ENCODE results near the gene SLC22A23.

The SLC22A23 gene

DNA sequence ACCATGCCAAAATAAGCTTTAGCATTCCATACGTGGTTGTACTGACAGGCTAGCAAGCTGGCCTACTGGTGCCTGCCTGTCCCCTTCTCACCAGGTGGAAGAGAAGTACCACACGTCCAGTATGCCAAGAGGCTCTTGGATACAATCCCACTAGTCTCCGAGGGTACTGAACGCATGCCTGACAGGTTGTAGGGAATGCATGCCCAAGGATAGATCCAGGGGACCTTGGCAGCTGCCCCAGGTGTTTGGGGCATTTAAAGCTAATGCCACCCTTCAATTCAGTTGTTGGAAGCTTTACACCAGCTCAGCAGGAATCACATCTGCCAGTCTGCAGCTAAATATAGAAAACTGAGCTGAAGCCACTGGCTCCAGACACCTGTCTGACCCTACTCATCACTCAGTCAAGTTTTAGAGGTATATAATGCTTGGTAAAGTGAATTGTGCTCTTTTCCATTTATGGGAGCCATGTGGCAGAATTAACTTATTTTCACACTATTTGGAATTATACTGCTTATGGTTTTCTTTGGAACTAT is 234.3 kb downstream of the SLC22A23 start:
- no peak for DNase-seq (ENCODE audit: low read depth)

DNA sequence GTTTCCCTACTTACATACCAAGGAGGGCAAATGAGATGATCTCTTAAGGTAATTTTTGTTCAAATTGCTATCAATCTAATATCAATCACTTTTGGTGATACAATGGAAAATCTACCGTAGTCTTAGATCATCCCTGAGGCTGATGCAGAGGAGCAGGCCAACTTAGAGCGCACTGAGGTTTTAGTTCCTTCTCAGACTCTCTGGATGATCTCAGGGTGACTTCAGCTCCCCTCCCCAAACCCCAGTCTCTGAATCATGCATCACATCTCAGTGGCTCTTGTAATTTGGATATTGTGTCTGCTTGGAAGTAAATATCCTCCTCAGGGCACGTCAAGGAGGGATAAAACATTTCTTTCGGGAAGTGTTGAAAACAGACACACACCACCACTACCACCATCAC is 235.3 kb downstream of the SLC22A23 start:
- DNase-seq (ENCODE audit: low read depth), result no peak

DNA sequence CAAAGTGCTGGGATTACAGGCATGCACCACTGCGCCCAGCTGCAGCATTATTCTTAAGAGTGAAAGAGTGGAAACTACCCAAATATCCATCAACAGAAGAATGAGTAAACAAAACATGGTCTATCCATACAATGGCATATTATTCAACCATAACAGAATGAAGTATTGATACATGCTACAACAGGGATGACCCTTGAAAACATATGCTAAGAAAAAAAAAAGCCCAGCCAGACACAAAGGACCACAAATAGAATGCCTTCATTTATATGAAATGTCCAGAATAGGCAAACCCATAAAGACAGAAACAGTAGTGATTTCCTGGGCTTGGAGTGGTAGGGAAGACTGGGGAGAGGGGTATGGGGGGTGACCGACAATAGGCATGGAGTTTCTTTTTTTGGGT is 236.5 kb downstream of the SLC22A23 start:
- no peak for DNase-seq (ENCODE audit: low read depth)

Data from non-pigmented ciliary epithelial cell (primary cell).